IMR-90 (cell line): ENCODE measurements around the gene ANKRD55. TPM values are rescaled to one million over a fixed set of nuclear protein-coding genes. Genes with fewer than 3 reads are reported as not detected.

Experiments
- ATAC-seq: fragments of 200-7000 bp; cut with Tn5 transposase; 2 replicates; pipeline ENCODE4 v1.9.1; 2020; ENCODE audit warnings: low read depth, mild to moderate bottlenecking, moderate library complexity
- BruUV-seq: library from RNA; stranded (reverse); fragments of 400-500 nt; replicated peaks from 2 replicates; lab custom pipeline; 2021; lab: Mats Ljungman, UMichigan
- CTCF ChIA-PET: fragments of 300-600 bp; formaldehyde crosslinking; extraction: SDS; loops from one replicate; lab custom pipeline; 2021; ENCODE audit warnings: antibody characterized with exemption; lab: Yijun Ruan, JAX
- POLR2A ChIA-PET: fragments of 300-600 bp; sonication (Branson Sonifier 250); formaldehyde crosslinking; loops from one replicate; lab custom pipeline; 2022; ENCODE audit warnings: antibody characterized with exemption; ENCODE audit not compliant: unreplicated experiment; lab: Charles Lee
- DNase-seq: peaks from one replicate; pipeline ENCODE4 v3.0.0; 2013
- H2AFZ ChIP-seq: replicated peaks from 2 replicates; pipeline ENCODE3; 2013; ENCODE audit warnings: low read length, mild to moderate bottlenecking; ENCODE audit not compliant: poor library complexity
- H2AK5ac ChIP-seq: 2 replicates; pipeline ENCODE4 v1.6.1; 2013; ENCODE audit warnings: low read depth, low read length, inconsistent platforms
- H2AK9ac ChIP-seq: replicated peaks from 2 replicates; pipeline ENCODE3; 2013; ENCODE audit warnings: mild to moderate bottlenecking, low read depth, low read length, moderate library complexity; ENCODE audit not compliant: poor library complexity
- H2BK120ac ChIP-seq: 2 replicates; pipeline ENCODE4 v1.6.1; 2013; ENCODE audit warnings: low read depth, low read length, inconsistent platforms
- H2BK15ac ChIP-seq: 3 replicates; pipeline ENCODE4 v1.6.1; 2013; ENCODE audit warnings: low read depth, low read length, inconsistent platforms
- H2BK20ac ChIP-seq: 2 replicates; pipeline ENCODE4 v1.6.1; 2013; ENCODE audit warnings: low read depth, mild to moderate bottlenecking, inconsistent platforms, low read length, moderate library complexity
- H2BK5ac ChIP-seq: 2 replicates; pipeline ENCODE4 v1.6.1; 2013; ENCODE audit warnings: mild to moderate bottlenecking, low read depth, low read length, inconsistent platforms; ENCODE audit not compliant: poor library complexity, severe bottlenecking
- H3K14ac ChIP-seq: replicated peaks from 2 replicates; pipeline ENCODE4 v1.6.1; 2013; ENCODE audit warnings: low read depth, low read length, inconsistent platforms
- H3K18ac ChIP-seq: 2 replicates; pipeline ENCODE4 v1.6.1; 2013; ENCODE audit warnings: low read depth, low read length, control low read depth
- H3K23ac ChIP-seq: 2 replicates; pipeline ENCODE4 v1.6.1; 2013; ENCODE audit warnings: low read depth, low read length, inconsistent platforms
- H3K27ac ChIP-seq: 2 replicates; pipeline ENCODE4 v1.5.1; 2013; ENCODE audit warnings: mild to moderate bottlenecking, control low read depth, low read length; ENCODE audit not compliant: insufficient read depth
- H3K27me3 ChIP-seq: 2 replicates; pipeline ENCODE4 v1.6.1; 2013; ENCODE audit warnings: low read length; ENCODE audit not compliant: control insufficient read depth, insufficient read depth
- H3K36me3 ChIP-seq: 2 replicates; pipeline ENCODE4 v1.6.1; 2013; ENCODE audit warnings: low read length, mixed read lengths; ENCODE audit not compliant: control insufficient read depth, insufficient read depth
- H3K4ac ChIP-seq: 2 replicates; pipeline ENCODE4 v1.6.1; 2013; ENCODE audit warnings: low read depth, low read length, inconsistent platforms
- H3K4me1 ChIP-seq: 2 replicates; pipeline ENCODE4 v1.6.1; 2013; ENCODE audit warnings: low read length, mixed read lengths; ENCODE audit not compliant: control insufficient read depth, insufficient read depth
- H3K4me2 ChIP-seq: 2 replicates; pipeline ENCODE4 v1.6.1; 2013; ENCODE audit warnings: low read depth, mild to moderate bottlenecking, control low read depth, low read length, moderate library complexity
- H3K4me3 ChIP-seq: 2 replicates; pipeline ENCODE4 v1.5.1; 2013; ENCODE audit warnings: low read depth, mild to moderate bottlenecking, control low read depth, low read length, moderate library complexity; ENCODE audit not compliant: insufficient read depth
- H3K56ac ChIP-seq: 2 replicates; pipeline ENCODE4 v1.6.1; 2013; ENCODE audit warnings: low read length, inconsistent platforms; ENCODE audit not compliant: insufficient read depth; ENCODE audit errors: extremely low read depth
- H3K79me1 ChIP-seq, 2 experiments: 2 replicates each; pipeline ENCODE4 v1.6.1; 2013; ENCODE audit warnings: low read length in 2 of 2, inconsistent platforms in 1 of 2, low read depth in 1 of 2
- H3K9ac ChIP-seq: 2 replicates; pipeline ENCODE4 v1.6.1; 2013; ENCODE audit warnings: low read depth, low read length, control low read depth
- H3K9me1 ChIP-seq: 2 replicates; pipeline ENCODE4 v1.6.1; 2013; ENCODE audit warnings: low read length, inconsistent platforms; ENCODE audit not compliant: insufficient read depth
- H3K9me3 ChIP-seq: 2 replicates; pipeline ENCODE4 v1.6.1; 2013; ENCODE audit warnings: low read length; ENCODE audit not compliant: control insufficient read depth, insufficient read depth
- H4K20me1 ChIP-seq: 2 replicates; pipeline ENCODE4 v1.6.1; 2013; ENCODE audit warnings: low read length, inconsistent platforms; ENCODE audit not compliant: insufficient read depth
- H4K5ac ChIP-seq: 2 replicates; pipeline ENCODE4 v1.6.1; 2013; ENCODE audit warnings: mild to moderate bottlenecking, low read depth, low read length, control low read depth
- H4K8ac ChIP-seq, 2 experiments: 2 replicates each; pipeline ENCODE4 v1.6.1; 2013; ENCODE audit warnings: low read depth in 2 of 2, low read length in 2 of 2, control low read depth in 1 of 2, inconsistent platforms in 1 of 2
- H4K91ac ChIP-seq: 2 replicates; pipeline ENCODE4 v1.6.1; 2013; ENCODE audit warnings: low read depth, low read length, inconsistent platforms; ENCODE audit not compliant: insufficient read depth
- BHLHE40 ChIP-seq: fragments of 150-350 bp; IDR thresholded peaks from 2 replicates; pipeline ENCODE4 v1.6.1; 2016; ENCODE audit warnings: mild to moderate bottlenecking, low read depth, low read length
- CEBPB ChIP-seq: IDR thresholded peaks from 2 replicates; pipeline ENCODE4 v1.6.1; 2012; ENCODE audit warnings: low read depth, low read length, improper control_type of control experiment
- CTCF ChIP-seq: conservative IDR thresholded peaks from 2 replicates; pipeline ENCODE4 v1.5.1; 2012; ENCODE audit warnings: mild to moderate bottlenecking, low read depth, low read length, improper control_type of control experiment
- WGBS, 2 experiments: methylation state at CpG; one replicate each; pipeline versions ENCODE4 v1.1.5 to v1.1.7; 2013; ENCODE audit warnings: missing lambda C conversion rate in 2 of 2; ENCODE audit not compliant: insufficient read length in 1 of 2; ENCODE audit errors: extremely low coverage in 2 of 2; 5-methylcytosine and 5-hydroxymethylcytosine counted together
- dilution Hi-C: fragments of 300-500 bp; cut with HindIII; formaldehyde crosslinking; loops from one replicate; pipeline ENCODE4 v1.14.3; 2018; ENCODE audit warnings: low sequenced_read_pairs; ENCODE audit not compliant: unreplicated experiment
- in situ Hi-C: fragments of 300-500 bp; cut with MboI; formaldehyde crosslinking; loops from 3 replicates; pipeline ENCODE4 v1.14.3; 2019; ENCODE audit warnings: low sequenced_read_pairs, inconsistent platforms, mixed read lengths
- intact Hi-C: fragments of 100-400 bp; cut with micrococcal nuclease; formaldehyde crosslinking; loops from 2 replicates; pipeline ENCODE4 v1.10.0; 2022
- polyA plus RNA-seq, 3 experiments: library from polyadenylated mRNA; depleted of rRNA; stranded (reverse); fragments of >200 nt; gene quantifications; 2 replicates each; pipeline ENCODE4 v1.2.3, GENCODE V29; 2012; ENCODE audit warnings: low replicate concordance in 1 of 3
- total RNA-seq: library from RNA; depleted of rRNA; stranded (reverse); fragments of >200 nt; gene quantifications from 2 replicates; pipeline ENCODE4 v1.2.3, GENCODE V29; 2012

The ANKRD55 gene
- total and polyA plus RNA-seq, 2 of the 4 experiments (the other 2 are of a cell fraction), result not detected

- no peak overlapping the region for H4K91ac ChIP-seq
- H3K4me2 ChIP-seq, result no peak overlapping the region
- TF ChIP-seq CEBPB (no peak), CTCF (no peak), BHLHE40 (no peak)
- H3K4me1 ChIP-seq, result peaks cover 4% of the 10 kb centered on the region; the same call in 1 of the 2 replicates
- H3K27me3 ChIP-seq, result no peaks in the 10 kb centered on the region
- H3K9me1 ChIP-seq, result peaks cover 4% of the 10 kb centered on the region
- H3K9me3 ChIP-seq, result peaks cover 2% of the 10 kb centered on the region
- H3K79me1 ChIP-seq, result no peaks in the 10 kb centered on the region
- no peak overlapping the region for H3K14ac ChIP-seq
- CTCF ChIA-PET, result no interaction called here
- no TSS peak for BruUV-seq
- no peaks in the 10 kb centered on the region for H3K36me3 ChIP-seq
- H3K56ac ChIP-seq, result no peak overlapping the region
- ATAC-seq, result no peak
- no peak overlapping the region for H4K8ac ChIP-seq
- no CpG with 5 or more reads among the region's 3 CpGs for WGBS, 2 experiments
- dilution Hi-C loops (no loop called here), intact Hi-C loops (no loop called here), in situ Hi-C loops (no loop called here)
- no peak overlapping the region for H2BK5ac ChIP-seq
- H2BK15ac ChIP-seq, result no peak overlapping the region
- no peak overlapping the region for H3K23ac ChIP-seq
- POLR2A ChIA-PET, result no interaction called here
- no peak overlapping the region for H3K27ac ChIP-seq
- no peak for DNase-seq
- H2AK9ac ChIP-seq, result no peak overlapping the region
- H3K9ac ChIP-seq, result no peak overlapping the region
- no peak overlapping the region for H2AFZ ChIP-seq
- no peak overlapping the region for H4K5ac ChIP-seq
- H2BK120ac ChIP-seq, result no peak overlapping the region
- H3K4ac ChIP-seq, result no peak overlapping the region
- no peak overlapping the region for H3K4me3 ChIP-seq
- no peak overlapping the region for H3K18ac ChIP-seq
- H4K20me1 ChIP-seq, result no peaks in the 10 kb centered on the region
- H2AK5ac ChIP-seq, result no peak overlapping the region
- 0 out of 2 replicates have a peak overlapping the region, but pooled peaks have one; percentile 17 for H2BK20ac ChIP-seq
These were observed 132.5 kb downstream of the ANKRD55 start for GRCh38 chr5:56100439-56101176.
